ENCODE data around the gene GFI1. TPM values are rescaled to one million over a fixed set of nuclear protein-coding genes. Genes with fewer than 3 reads are reported as not detected.

Gene GFI1
- total RNA-seq, 1 experiment from 2014 or later: 0.84 TPM

GRCh38 chr1:92500552-92500951, 13.8 kb upstream of the GFI1 start:
- Histone ChIP-seq H4K20me1 (ENCODE audit: low read length) (no peaks in the 10 kb centered on the region), H2AFZ (ENCODE audit: low read length) (no peak overlapping the region), H3K9ac (ENCODE audit: low read length) (no peak overlapping the region), H3K4me3 (ENCODE audit: low read length) (no peak overlapping the region), H3K9me2 (replicated peaks; ENCODE audit: low read length) (no peaks in the 10 kb centered on the region), H3K4me2 (ENCODE audit: low read length) (no peak overlapping the region), H3F3A (ENCODE audit: low read length, unreplicated experiment) (no peaks in the 10 kb centered on the region), H3K79me2 (ENCODE audit: low read length) (no peaks in the 10 kb centered on the region), H3K4me1 (ENCODE audit: insufficient read depth, low read length) (peaks cover 11% of the 10 kb centered on the region; the same call in 1 of the 2 replicates), H3K27ac (ENCODE audit: low read length) (no peak overlapping the region), H3K27me3 (ENCODE audit: low read length) (no peaks in the 10 kb centered on the region), H3K36me3 (ENCODE audit: low read depth, low read length) (no peaks in the 10 kb centered on the region), H3K9me3 (ENCODE audit: low read length) (no peaks in the 10 kb centered on the region)
- ChIA-PET POLR2A (ENCODE audit: unreplicated experiment) (no interaction called here), CTCF (no interaction called here)
- intact Hi-C loops (cut with micrococcal nuclease): no loop called here
- DNase-seq (no peak), ATAC-seq (no peak)
- no TSS peak for BruUV-seq (replicated peaks)
- TF ChIP-seq EZH2 (IDR thresholded peaks at IDR 0.05; ENCODE audit: low read length, unreplicated experiment) (no peak), EZH2phosphoT487 (IDR thresholded peaks at IDR 0.05; ENCODE audit: borderline replicate concordance, low read length) (no peak), CTCF (conservative IDR thresholded peaks at IDR 0.05; ENCODE audit: low read depth, low read length) (no peak)

- ChIA-PET CTCF (no interaction called here), POLR2A (ENCODE audit: unreplicated experiment) (no interaction called here)
- H3K9ac ChIP-seq (ENCODE audit: low read length): no peak overlapping the region
- no peak overlapping the region for H3K4me3 ChIP-seq (ENCODE audit: low read length)
- DNase-seq (no peak), ATAC-seq (no peak)
- H2AFZ ChIP-seq (ENCODE audit: low read length): no peak overlapping the region
- no peaks in the 10 kb centered on the region for H3K79me2 ChIP-seq (ENCODE audit: low read length)
- H4K20me1 ChIP-seq (ENCODE audit: low read length): no peaks in the 10 kb centered on the region
- TF ChIP-seq EZH2 (IDR thresholded peaks at IDR 0.05; ENCODE audit: low read length, unreplicated experiment): no peak
- no peak overlapping the region for H3K4me2 ChIP-seq (ENCODE audit: low read length)
- BruUV-seq (replicated peaks): no TSS peak
- intact Hi-C loops (cut with micrococcal nuclease): no loop called here
- H3K27ac ChIP-seq (ENCODE audit: low read length): no peak overlapping the region
- H3F3A ChIP-seq (ENCODE audit: low read length, unreplicated experiment): no peaks in the 10 kb centered on the region
- H3K27me3 ChIP-seq (ENCODE audit: low read length): no peaks in the 10 kb centered on the region
- H3K9me3 ChIP-seq (ENCODE audit: low read length): no peaks in the 10 kb centered on the region
- no peaks in the 10 kb centered on the region for H3K36me3 ChIP-seq (ENCODE audit: low read depth, low read length)
- H3K9me2 ChIP-seq (replicated peaks; ENCODE audit: low read length): no peaks in the 10 kb centered on the region
- H3K4me1 ChIP-seq (ENCODE audit: insufficient read depth, low read length): no peaks in the 10 kb centered on the region
Observed at GRCh38 chr1:92495392-92496063, 8.8 kb upstream of the GFI1 start.

GRCh38 chr1:92494485-92495141, 7.9 kb upstream of the GFI1 start:
- Histone ChIP-seq H3K9me2 (replicated peaks; ENCODE audit: low read length) (no peaks in the 10 kb centered on the region), H3K4me3 (ENCODE audit: low read length) (no peak overlapping the region), H3K9ac (ENCODE audit: low read length) (no peak overlapping the region), H3K27me3 (ENCODE audit: low read length) (no peaks in the 10 kb centered on the region), H3K4me1 (ENCODE audit: insufficient read depth, low read length) (no peaks in the 10 kb centered on the region), H3K36me3 (ENCODE audit: low read depth, low read length) (no peaks in the 10 kb centered on the region), H3K79me2 (ENCODE audit: low read length) (no peaks in the 10 kb centered on the region), H3F3A (ENCODE audit: low read length, unreplicated experiment) (no peaks in the 10 kb centered on the region), H4K20me1 (ENCODE audit: low read length) (no peaks in the 10 kb centered on the region), H3K9me3 (ENCODE audit: low read length) (no peaks in the 10 kb centered on the region), H2AFZ (ENCODE audit: low read length) (no peak overlapping the region), H3K4me2 (ENCODE audit: low read length) (no peak overlapping the region), H3K27ac (ENCODE audit: low read length) (no peak overlapping the region)
- no peak for ATAC-seq
- ChIA-PET CTCF (no interaction called here), POLR2A (ENCODE audit: unreplicated experiment) (no interaction called here)
- DNase-seq: no peak
- intact Hi-C loops (cut with micrococcal nuclease): no loop called here
- TF ChIP-seq EZH2 (IDR thresholded peaks at IDR 0.05; ENCODE audit: low read length, unreplicated experiment) (no peak), CTCF (conservative IDR thresholded peaks at IDR 0.05; ENCODE audit: low read depth, low read length) (no peak), EZH2phosphoT487 (IDR thresholded peaks at IDR 0.05; ENCODE audit: borderline replicate concordance, low read length) (no peak)
- no TSS peak for BruUV-seq (replicated peaks)
